HG02571 (cell line): ENCODE data around the gene OOSP2.

Experiments
- ATAC-seq: cut with Tn5 transposase; IDR thresholded peaks from one replicate; pipeline ENCODE4 v1.9.1; 2021; ENCODE audit warnings: mild to moderate bottlenecking, moderate library complexity; ENCODE audit not compliant: unreplicated experiment

OOSP2 gene

GRCh38 chr11:60077981-60078380 lies 37.8 kb downstream of the OOSP2 start:
- ATAC-seq: no peak

GRCh38 chr11:60078745-60079144 lies 38.5 kb downstream of the OOSP2 start:
- ATAC-seq: no peak

GRCh38 chr11:60080535-60080934 lies 40.3 kb downstream of the OOSP2 start:
- no peak for ATAC-seq

GRCh38 chr11:60084631-60085273 lies 44.5 kb downstream of the OOSP2 start:
- ATAC-seq: no peak

- ATAC-seq: no peak
These were observed 45.7 kb downstream of the OOSP2 start for GRCh38 chr11:60085909-60086308.

GRCh38 chr11:60087239-60087638 lies 47.0 kb downstream of the OOSP2 start:
- no peak for ATAC-seq

GRCh38 chr11:60088364-60088763 lies 48.2 kb downstream of the OOSP2 start, which contains the start of gene MS4A2:
TSS of gene MS4A2 (plus strand) at chr11:60088664. CDS start at chr11:60088766, 102 bp downstream.
- ATAC-seq: no peak

GRCh38 chr11:60095477-60096120 lies 55.4 kb downstream of the OOSP2 start:
- ATAC-seq: no peak

GRCh38 chr11:60097189-60097588 lies 57.0 kb downstream of the OOSP2 start:
- no peak for ATAC-seq
